ENCODE data around the gene PCF11. TPM values are rescaled to one million over a fixed set of nuclear protein-coding genes. Genes with fewer than 3 reads are reported as not detected.

PCF11 gene
- total and polyA plus RNA-seq, 2 of the 13 experiments (the other 11 are each of a cell fraction or from before 2014, with no cell fraction given) = 40.3 to 47.7 TPM

DNA sequence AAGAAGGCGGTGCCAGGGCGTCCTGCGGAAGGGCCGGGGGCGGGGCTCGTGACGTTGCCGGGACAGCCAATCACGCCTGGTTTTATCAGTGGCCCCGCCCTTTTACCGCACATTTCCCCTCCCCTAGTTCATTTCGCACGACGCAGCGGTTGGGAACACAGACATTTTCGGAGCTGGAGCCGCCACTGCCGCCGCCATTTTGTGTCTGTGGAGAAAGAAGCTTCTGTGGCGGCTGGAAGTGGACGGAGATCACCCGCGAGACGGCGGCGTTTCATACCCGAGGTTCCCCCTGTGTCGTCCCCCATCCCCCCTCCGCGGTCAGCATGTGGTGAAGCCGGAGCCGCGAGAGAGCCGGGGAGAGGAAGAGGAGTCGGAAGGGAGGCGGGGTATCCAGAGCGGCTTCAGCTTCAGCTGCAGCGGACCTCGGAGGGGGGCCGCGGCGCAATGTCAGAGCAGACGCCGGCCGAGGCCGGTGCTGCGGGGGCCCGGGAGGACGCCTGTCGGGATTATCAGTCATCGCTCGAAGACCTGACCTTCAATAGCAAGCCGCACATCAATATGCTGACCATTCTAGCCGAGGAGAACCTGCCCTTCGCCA, at the start of gene PCF11 (continued):
- TF ChIP-seq, protein P1, sequence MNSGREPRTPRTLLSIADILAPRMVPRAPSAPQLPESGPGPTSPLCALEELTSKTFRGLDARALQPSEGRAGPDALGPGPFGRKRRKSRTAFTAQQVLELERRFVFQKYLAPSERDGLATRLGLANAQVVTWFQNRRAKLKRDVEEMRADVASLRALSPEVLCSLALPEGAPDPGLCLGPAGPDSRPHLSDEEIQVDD (CRISPR knock-in tag; IDR thresholded peaks at IDR 0.05; ENCODE audit: borderline replicate concordance) = no peak
- peak; percentile 96 for TF ChIP-seq POLR2AphosphoS2 (IDR thresholded peaks at IDR 0.05; ENCODE audit: low read depth, low read length)
- no peak for TF ChIP-seq ZNF878 (CRISPR knock-in tag; IDR thresholded peaks at IDR 0.05)
- TF ChIP-seq, protein P2, sequence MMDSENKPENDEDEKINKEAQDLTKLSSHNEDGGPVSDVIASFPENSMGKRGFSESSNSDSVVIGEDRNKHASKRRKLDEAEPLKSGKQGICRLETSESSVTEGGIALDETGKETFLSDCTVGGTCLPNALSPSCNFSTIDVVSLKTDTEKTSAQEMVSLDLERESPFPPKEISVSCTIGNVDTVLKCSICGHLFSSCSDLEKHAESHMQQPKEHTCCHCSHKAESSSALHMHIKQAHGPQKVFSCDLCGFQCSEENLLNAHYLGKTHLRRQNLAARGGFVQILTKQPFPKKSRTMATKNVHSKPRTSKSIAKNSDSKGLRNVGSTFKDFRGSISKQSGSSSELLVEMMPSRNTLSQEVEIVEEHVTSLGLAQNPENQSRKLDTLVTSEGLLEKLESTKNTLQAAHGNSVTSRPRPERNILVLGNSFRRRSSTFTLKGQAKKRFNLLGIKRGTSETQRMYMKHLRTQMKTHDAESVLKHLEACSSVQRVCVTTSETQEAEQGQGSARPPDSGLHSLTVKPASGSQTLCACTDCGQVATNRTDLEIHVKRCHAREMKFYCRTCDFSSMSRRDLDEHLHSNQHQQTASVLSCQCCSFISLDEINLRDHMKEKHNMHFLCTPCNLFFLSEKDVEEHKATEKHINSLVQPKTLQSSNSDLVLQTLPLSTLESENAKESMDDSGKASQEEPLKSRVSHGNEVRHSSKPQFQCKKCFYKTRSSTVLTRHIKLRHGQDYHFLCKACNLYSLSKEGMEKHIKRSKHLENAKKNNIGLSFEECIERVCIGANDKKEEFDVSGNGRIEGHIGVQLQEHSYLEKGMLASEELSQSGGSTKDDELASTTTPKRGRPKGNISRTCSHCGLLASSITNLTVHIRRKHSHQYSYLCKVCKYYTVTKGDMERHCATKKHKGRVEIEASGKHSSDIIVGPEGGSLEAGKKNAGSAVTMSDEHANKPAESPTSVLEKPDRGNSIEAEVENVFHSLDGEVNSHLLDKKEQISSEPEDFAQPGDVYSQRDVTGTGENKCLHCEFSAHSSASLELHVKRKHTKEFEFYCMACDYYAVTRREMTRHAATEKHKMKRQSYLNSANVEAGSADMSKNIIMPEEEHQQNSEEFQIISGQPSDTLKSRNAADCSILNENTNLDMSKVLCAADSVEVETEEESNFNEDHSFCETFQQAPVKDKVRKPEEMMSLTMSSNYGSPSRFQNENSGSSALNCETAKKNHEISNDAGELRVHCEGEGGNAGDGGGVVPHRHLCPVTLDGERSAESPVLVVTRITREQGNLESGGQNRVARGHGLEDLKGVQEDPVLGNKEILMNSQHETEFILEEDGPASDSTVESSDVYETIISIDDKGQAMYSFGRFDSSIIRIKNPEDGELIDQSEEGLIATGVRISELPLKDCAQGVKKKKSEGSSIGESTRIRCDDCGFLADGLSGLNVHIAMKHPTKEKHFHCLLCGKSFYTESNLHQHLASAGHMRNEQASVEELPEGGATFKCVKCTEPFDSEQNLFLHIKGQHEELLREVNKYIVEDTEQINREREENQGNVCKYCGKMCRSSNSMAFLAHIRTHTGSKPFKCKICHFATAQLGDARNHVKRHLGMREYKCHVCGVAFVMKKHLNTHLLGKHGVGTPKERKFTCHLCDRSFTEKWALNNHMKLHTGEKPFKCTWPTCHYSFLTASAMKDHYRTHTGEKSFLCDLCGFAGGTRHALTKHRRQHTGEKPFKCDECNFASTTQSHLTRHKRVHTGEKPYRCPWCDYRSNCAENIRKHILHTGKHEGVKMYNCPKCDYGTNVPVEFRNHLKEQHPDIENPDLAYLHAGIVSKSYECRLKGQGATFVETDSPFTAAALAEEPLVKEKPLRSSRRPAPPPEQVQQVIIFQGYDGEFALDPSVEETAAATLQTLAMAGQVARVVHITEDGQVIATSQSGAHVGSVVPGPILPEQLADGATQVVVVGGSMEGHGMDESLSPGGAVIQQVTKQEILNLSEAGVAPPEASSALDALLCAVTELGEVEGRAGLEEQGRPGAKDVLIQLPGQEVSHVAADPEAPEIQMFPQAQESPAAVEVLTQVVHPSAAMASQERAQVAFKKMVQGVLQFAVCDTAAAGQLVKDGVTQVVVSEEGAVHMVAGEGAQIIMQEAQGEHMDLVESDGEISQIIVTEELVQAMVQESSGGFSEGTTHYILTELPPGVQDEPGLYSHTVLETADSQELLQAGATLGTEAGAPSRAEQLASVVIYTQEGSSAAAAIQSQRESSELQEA (CRISPR knock-in tag; IDR thresholded peaks at IDR 0.05; ENCODE audit: not compliant biosample characterization) = no peak
- TF ChIP-seq, protein P3, sequence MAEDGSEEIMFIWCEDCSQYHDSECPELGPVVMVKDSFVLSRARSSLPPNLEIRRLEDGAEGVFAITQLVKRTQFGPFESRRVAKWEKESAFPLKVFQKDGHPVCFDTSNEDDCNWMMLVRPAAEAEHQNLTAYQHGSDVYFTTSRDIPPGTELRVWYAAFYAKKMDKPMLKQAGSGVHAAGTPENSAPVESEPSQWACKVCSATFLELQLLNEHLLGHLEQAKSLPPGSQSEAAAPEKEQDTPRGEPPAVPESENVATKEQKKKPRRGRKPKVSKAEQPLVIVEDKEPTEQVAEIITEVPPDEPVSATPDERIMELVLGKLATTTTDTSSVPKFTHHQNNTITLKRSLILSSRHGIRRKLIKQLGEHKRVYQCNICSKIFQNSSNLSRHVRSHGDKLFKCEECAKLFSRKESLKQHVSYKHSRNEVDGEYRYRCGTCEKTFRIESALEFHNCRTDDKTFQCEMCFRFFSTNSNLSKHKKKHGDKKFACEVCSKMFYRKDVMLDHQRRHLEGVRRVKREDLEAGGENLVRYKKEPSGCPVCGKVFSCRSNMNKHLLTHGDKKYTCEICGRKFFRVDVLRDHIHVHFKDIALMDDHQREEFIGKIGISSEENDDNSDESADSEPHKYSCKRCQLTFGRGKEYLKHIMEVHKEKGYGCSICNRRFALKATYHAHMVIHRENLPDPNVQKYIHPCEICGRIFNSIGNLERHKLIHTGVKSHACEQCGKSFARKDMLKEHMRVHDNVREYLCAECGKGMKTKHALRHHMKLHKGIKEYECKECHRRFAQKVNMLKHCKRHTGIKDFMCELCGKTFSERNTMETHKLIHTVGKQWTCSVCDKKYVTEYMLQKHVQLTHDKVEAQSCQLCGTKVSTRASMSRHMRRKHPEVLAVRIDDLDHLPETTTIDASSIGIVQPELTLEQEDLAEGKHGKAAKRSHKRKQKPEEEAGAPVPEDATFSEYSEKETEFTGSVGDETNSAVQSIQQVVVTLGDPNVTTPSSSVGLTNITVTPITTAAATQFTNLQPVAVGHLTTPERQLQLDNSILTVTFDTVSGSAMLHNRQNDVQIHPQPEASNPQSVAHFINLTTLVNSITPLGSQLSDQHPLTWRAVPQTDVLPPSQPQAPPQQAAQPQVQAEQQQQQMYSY (CRISPR knock-in tag; IDR thresholded peaks at IDR 0.05) = peak; percentile 82; the same call in 1 of the 2 replicates
- no peak; the same call in 1 of the 2 replicates for TF ChIP-seq ZNF431 (CRISPR knock-in tag; IDR thresholded peaks at IDR 0.05; ENCODE audit: borderline replicate concordance, low read depth)
- TF ChIP-seq, protein P4, sequence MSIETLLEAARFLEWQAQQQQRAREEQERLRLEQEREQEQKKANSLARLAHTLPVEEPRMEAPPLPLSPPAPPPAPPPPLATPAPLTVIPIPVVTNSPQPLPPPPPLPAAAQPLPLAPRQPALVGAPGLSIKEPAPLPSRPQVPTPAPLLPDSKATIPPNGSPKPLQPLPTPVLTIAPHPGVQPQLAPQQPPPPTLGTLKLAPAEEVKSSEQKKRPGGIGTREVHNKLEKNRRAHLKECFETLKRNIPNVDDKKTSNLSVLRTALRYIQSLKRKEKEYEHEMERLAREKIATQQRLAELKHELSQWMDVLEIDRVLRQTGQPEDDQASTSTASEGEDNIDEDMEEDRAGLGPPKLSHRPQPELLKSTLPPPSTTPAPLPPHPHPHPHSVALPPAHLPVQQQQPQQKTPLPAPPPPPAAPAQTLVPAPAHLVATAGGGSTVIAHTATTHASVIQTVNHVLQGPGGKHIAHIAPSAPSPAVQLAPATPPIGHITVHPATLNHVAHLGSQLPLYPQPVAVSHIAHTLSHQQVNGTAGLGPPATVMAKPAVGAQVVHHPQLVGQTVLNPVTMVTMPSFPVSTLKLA (IDR thresholded peaks at IDR 0.05) = no peak
- TF ChIP-seq ZNF230 (CRISPR knock-in tag; IDR thresholded peaks at IDR 0.05) = no peak
- TF ChIP-seq EZH2 (conservative IDR thresholded peaks at IDR 0.05; ENCODE audit: low read depth, low read length) = no peak
- TF ChIP-seq SRY (CRISPR knock-in tag; IDR thresholded peaks at IDR 0.05) = peak; percentile 66; the same call in 1 of the 2 replicates
- TF ChIP-seq ZNF121 (CRISPR knock-in tag; IDR thresholded peaks at IDR 0.05) = no peak
- TF ChIP-seq PRPF4 (IDR thresholded peaks at IDR 0.05; ENCODE audit: low read depth, low read length, poor library complexity, severe bottlenecking) = no peak
- TF ChIP-seq HNF4G (IDR thresholded peaks at IDR 0.05; ENCODE audit: borderline replicate concordance, low read depth, low read length) = no peak
- TF ChIP-seq HNF4G (CRISPR knock-in tag; IDR thresholded peaks at IDR 0.05; ENCODE audit: borderline replicate concordance, low read depth) = no peak
